ENCODE measurements around the gene ANKH.
"Not testable (repeated sequence)": the region's sequence is repeated elsewhere in the genome, so short reads cannot be mapped to it uniquely, and the experiment has no call there.

ANKH gene

DNA sequence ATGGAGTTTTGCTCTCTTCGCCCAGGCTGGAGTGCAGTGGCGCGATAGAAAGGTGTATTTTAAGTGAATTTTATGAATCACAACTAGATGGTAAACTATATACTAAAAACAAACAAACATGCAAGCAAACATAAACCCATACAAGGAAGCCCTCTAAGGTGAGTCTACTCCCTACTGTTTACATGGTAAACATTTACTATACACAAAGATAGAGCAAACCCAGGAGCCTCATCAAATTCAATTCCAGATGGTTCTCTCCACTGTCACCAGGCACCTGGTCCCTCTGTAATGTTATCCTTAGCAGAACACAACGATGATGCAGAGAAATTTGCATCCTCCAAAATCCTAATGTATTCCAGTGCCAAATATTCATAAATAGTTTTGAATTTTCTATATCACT is 17.9 kb downstream of the ANKH start:
- no peak for DNase-seq

DNA sequence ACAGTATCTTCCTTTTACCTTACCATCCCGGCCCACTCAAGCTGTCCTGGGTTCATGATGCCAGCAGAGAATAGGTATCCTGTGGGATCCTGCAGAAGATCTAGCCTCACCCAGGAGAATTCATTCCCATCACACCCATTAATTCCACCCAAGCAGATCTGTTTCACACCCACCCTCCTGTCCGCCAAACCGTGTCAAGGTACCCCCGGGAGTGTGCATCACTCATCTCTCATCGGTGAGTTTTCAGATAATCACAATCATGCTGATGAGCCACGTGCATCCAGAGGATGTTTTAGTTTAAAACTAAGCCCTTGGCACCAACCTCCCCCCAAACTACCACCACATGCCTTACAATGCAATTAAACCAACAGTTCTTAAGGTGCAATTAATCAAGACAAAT is 18.8 kb downstream of the ANKH start:
- no peak for DNase-seq

DNA sequence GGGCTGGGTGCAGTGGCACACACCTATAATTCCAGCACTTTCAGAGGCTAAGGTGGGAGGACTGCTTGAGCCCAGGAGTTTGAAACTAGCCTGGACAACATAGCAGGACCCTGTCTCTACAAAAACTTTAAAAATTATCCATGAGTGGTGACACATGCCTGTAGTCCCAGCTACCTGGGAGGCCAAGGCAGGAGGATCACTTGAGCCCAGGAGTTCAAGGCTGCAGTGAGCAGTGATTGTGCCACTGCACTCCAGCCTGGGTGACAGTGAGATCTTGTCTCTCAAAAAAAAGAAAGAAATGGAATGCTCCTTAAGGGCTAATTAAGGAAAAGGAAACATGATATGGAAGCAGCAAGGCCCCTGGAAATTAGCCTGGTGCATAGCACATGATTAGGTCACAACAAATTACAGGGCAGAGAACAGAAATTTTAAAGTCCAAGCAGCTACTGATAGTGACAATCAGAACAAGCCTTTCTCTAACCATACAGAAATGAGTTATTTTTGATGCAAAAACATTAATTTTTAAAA is 19.5 kb downstream of the ANKH start:
- no peak for DNase-seq

DNA sequence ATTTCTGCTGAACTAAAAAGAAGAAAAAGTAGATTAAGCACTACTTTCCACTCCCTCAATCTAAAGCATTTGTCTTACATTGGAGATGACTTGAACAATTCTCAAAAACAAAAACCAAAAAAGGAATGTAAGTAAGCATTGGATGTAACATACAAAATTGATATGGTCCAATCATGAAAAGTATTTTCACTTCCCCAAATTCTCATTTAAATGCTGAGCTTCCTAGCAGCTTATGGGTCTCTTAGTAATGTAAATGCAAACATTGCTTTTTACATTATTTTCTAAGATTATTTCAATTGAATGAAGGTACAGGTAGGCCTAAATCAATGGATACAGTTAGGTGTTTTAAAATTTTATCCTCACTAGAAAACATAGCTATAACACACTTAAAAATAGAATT is 20.0 kb downstream of the ANKH start:
- DNase-seq, result no peak

DNA sequence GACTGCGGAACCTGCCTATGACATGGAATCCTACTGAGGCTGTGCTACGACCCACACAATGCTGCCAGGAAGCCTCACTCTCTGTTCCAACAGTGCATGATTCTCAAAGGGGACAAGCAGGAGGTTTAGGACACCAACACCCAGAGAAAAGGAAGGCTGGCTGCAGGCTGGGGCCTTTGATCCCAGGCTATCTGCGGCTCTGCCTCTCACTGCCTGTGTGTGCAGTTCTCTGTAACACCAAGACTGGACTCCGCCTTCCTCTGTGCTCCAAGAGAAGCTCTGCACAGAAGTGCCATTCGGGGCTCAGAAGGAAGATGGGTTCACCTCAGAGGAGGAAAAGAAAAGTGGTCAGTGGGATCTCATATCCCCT is 20.5 kb downstream of the ANKH start:
- no peak for DNase-seq

DNA sequence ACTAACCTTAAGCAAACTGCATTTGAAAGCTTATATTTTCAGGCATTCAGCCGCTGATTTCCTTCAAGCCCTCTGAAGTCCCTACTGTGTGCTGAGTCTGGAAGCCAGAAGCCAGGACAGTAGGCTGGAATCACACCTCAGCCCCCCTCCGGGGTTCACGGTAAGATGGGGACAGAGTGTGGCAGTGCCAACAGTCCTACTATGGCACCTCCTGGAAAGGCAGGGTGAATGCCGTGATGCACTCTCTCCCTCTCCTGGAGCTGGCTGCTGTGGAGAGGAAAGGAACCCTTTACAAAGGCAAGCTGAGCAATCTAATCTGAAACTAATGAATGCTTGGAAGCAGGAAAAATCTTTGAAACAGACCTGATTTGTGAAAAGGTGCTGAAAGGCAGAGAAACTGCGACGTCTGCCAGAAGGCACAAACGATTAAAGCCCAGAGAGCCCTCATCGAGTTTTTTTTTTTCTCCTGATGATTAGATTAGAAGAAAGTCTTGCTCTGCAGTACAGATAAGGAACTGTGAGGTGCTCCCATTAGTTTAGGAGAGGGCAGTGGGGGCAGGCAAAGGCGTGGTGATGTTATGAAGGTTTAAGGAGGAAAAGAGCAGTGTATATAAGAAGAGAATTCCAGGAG is 21.0 kb downstream of the ANKH start:
- DNase-seq, result no peak

DNA sequence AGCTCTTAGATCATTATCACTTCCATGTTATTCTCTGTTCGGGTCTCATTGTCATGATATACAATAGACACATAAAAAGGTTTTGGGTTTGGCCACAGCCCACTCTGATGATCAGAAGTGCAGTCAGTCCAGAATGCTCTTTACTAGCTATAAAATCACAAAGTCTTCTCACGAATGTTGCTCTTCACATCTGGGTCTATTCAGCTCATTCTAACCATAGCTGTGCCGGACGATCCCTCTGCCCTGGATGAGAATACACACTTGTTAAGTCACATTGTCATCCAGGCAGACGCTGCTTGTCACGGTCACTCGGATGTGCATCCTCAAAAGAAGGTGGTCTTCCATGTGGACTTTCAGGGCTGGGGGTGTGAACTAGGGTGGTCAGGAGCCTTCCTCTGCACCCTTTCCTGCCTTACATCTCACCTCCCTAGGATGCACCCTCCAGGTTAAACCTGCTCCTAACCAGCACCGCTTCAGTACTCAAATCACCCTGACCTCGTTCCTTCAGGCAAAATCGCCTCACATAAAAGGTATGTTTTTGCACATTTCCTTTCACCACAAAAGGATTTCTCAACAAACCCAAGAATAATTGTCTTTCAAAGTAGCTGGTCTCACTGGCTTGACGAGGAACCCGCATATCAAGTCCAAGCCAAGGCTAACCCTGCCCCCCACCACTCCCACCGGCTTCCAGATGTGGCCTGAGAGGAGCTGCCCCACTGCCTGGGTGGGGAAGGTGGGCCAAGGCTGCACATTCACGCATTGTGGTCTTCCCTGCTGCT is 21.9 kb downstream of the ANKH start:
- DNase-seq, result no peak

DNA sequence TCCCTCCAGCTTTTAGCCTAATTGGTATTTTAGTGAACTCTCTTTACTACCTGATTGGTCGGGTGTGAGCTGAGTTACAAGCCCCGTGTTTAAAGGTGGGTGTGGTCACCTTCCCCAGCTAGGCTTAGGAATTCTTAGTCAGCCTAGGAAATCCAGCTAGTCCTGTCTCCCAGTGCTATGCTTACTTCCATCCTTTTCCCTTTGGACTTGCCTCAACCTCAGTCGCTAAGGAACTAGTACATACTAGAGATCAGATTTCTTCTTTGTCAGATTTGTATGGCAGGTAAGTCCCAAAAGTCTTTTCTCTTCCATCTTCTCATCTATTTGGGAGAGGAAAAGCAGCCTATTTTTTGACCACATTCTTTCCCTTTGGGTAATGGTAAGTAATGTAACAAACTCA is 22.6 kb downstream of the ANKH start:
- DNase-seq, result not testable (repeated sequence)

DNA sequence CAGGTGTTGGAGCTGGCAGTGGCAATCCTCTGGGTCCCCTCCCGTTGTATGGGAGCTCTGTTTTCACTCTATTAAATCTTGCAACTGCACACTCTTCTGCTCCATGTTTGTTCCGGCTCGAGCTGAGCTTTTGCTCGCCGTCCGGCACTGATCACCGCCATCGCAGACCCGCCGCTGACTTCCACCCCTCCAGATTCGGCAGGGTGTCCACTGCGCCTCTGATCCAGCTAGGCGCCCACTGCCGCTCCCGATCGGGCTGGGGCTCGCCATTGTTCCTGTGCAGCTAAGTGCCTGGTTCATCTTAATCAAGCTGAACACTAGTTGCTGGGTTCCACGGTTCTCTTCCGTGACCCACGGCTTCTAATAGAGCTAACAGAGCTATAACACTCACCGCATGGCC is 23.2 kb downstream of the ANKH start:
- DNase-seq, result no peak

DNA sequence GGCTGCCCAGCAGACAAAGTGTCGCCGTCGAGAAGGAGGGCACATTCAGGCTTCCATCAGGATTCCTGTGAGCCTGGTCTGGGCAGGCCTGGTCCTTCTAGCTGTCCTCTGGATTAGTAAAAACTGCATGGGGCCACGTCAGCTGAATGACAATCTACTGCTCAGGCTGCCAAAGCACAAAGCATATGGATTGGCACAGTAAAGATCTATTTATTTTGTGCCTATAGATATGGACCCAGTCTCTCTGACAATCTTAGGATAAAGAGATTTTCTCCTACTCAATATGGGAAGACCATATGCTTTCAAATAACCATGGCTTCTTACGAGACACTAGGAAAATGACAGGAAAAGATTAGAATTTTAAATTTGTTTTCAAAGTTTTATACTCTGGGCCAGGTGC is 24.1 kb downstream of the ANKH start:
- no peak for DNase-seq

DNA sequence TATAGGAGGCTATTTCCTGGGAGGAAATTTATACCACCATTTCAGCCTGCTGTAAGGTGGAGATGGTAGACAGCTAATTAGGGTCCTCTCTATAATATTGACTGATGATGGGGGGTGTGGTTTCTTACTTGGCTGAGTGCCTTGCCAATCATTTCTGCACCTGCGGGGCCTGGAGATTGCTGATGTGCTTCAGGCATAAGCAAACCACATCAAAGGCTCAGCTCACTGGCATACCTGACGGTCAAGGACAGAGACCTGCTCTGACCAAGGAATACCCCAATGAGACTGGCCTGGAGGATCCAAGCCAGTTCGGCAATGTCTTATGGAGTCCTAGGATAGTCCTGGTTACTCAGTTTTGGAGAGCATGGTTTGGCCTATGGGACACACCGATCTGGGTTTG is 29.5 kb downstream of the ANKH start:
- no peak for DNase-seq

DNA sequence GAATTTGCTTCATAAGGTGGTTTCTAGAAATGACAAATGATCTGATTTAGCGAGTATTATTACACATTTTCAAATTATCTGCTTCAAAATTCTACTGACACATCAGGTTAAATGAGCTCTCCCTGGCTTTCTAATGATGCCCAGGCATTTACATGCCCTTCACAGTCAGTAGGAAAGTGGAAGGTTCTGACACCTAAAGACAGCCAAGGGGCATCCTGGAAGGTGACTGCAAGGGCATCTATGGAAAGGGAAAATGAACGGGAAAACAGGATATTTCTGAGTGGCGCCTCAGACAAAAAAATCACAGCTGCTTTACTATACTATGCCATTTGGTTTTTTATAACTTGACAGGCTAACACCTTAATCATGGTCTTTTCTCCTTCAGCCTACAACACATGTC is 31.0 kb downstream of the ANKH start:
- no peak for DNase-seq

DNA sequence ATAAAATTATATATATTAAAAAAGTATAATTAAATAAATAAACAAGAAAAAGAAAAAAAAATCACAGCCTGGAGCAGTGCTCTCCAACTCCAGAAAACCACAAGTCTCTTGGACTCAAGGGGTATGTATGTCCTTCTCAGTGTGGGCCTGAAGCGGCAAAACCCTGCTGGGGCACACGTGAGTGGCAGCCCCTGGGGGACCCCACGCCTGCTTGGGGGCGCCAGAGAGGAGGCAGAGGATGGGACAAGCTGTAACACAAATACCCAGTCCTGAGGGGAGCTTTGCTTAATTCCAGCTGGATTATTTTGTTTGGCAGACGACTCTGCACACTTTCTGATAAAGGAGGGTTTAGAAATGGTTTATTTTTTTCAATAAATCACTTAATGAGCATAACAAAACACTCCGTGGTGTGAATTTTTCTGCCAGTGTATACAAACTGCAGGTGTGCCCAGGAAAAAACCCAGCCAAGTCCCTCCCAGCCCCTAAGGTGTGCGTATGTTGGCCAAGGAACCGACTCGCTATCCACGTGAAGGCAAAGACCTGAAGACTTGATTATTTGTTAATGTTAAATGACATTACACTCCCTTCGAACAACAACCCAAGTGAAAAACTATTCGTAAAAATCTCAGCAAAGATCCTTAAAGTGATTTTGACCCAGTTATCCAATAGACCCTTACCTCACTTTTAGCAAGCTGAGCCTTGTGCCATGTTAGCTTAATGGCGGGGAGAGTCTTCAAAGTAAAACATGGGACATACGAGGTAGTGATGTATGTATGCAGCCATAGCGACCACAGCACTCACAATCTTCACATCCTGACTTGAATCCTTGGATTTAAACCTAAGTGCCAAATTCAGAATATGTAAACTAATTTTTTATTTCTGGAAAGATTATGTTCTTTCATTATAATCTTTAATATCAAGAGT is 32.9 kb downstream of the ANKH start:
- no peak for DNase-seq

DNA sequence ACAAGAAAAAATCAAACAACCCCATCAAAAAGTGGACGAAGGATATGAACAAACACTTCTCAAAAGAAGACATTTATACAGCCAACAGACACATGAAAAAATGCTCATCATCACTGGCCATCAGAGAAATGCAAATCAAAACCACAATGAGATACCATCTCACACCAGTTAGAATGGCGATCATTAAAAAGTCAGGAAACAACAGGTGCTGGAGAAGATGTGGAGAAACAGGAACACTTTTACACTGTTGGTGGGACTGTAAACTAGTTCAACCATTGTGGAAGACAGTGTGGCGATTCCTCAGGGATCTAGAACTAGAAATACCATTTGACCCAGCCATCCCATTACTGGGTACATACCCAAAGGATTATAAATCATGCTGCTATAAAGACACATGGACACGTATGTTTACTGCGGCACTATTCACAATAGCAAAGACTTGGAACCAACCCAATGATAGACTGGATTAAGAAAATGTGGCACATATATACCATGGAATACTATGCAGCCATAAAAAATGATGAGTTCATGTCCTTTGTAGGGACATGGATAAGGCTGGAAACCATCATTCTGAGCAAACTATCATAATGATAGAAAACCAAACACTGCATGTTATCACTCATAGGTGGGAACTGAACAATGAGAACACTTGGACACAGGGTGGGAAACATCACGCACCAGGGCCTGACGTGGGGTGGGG is 34.0 kb downstream of the ANKH start:
- not testable (repeated sequence) for DNase-seq

DNA sequence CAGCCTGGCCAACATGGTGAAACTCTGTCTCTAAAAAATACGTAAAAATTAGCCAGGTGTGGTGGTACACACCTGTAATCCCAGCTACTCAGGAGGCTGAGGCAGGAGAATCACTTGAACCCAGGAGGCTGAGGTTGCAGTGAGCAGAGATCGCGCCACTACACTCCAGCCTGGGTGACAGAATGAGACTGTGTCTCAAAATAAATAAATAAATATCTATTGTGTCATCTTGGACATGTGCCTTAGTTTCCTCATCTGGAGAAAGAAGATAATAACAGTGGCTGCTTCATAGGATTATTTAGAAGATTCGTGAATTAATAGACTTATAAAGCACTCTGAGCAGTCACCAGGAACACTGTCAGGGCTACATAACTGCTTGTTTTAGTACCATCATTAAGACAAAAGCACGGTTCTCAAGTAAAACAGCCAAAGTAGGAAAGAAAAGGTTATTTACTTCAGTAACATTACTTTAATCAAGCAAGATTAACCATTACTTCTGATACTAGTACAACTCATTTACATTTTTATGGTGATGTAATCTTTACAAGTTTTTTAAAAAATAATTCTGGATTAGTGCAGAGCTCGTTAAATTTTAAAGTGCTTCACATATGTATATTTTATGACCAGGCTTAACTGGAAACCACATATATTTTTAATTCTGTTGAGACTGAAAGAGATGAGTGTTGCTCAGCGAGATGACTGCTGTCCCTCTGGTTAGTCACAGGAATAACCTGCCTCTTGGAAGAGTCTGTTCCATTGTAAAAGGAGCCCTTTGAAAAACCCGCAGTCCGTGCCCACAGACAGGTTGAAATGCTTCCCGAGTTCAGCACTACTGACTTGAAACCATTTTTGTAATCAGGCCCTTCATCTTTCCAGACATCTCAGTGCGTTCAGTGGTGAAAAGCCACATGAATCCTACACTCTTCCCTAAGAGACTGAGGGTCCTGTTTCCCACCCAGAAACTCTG is 36.7 kb downstream of the ANKH start:
- no peak for DNase-seq

DNA sequence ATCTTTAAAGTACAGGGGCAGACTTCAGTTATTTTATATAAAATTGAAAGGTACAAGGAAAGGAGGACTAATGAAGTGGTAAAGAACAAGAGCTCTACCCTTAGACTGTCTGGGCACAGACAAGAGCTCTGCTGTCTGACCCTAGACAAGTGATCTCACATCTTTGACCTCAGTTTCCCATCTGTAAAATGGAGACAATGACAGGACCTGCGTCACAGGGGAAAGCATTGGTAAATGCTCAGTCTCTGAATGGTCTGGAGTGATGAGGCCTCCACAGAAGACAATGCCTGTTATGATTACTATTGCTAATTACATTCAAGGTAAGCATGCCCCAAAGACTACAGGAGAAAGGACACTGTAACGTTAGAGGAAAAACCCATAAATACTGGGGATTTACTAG is 37.5 kb downstream of the ANKH start:
- DNase-seq, result no peak

DNA sequence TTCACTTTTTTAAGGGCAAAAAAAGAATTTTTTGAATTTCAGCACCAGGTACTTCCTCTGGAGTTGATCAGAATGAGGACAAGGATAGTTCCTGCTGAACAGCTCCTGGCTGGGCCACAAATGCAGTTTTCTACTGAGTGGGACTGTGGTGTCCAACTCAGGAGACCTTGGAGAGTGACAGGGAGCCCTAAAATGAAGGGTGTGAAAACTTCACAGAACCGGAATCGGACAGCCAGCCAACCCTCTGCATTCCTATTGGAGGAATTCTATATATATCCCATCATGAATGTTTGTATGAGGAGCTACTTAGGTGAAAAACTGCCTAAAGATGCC is 40.6 kb downstream of the ANKH start:
- no peak for DNase-seq

DNA sequence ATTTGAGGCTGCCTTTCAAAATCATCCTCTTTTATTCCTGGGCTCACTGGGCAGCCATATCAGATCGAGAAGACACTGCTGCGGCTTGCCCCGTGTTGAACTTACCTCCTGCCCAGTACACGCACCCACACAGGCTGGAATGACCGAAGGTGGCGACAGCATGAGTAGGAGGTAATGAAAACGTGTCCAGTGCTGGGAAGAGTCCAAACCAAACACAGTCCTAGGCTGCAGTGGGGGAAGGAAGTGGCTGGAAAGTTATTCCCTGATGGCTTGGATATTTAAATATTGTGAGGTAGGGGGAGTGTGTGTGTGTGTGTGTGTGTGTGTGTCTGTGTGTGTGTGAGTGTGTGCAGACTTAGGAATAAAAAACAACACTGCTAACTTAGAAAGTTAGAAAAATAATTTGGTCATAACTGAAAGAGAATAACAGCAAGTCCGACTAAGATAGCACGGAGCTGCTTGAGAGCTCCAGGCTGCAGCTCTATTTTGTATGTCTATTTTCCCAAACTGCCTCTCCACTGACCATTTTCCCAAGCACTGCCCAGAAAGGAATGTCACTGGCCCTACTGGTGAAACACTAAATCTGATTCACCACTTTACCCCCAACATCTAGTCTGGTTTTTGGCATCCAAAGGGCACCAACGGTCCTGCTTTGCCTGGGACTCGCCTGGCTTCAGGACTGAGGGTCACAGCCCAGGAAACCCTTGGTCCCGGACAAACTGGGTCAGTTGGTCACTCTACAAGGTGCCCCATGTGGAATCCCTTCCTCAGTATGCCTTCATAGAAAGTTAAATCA is 41.2 kb downstream of the ANKH start:
- no peak for DNase-seq

DNA sequence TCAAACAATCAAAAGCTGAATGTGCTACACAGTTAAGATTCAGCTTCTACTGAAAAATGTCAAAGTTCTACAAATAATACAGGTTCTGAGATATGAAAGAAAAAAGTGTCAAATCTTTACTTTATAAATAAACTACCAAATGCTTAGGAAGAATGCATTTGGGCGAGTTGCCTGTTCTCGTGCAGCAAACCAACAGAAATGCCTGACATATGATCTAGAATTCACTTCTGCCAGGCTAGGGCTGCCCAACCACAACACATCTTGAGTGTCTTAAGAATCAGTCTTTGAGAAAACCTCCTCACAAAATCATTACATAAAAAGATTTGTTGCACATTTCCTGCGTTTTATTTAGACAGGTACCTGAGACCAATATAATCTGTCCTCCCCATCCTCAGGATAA is 42.2 kb downstream of the ANKH start:
- no peak for DNase-seq

DNA sequence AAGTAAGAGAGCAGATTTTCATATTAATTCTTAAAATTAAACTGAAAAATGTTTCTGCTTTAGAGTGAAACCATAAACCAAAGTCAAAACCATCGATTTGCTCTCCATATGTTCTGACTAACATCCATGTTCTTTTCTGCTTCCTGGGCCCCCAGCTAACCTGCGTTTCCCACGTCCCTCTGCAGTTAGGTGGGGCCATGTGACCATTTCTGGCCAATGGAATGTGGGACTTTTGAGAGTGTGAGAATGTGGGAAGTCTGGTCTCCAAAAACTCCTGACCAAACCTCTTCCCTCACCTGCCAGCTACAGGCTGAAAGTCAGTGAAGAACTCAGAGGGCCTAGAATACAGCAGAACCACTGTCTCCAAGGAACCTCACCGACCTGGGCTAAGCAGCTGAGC is 44.9 kb downstream of the ANKH start:
- DNase-seq, result no peak

DNA sequence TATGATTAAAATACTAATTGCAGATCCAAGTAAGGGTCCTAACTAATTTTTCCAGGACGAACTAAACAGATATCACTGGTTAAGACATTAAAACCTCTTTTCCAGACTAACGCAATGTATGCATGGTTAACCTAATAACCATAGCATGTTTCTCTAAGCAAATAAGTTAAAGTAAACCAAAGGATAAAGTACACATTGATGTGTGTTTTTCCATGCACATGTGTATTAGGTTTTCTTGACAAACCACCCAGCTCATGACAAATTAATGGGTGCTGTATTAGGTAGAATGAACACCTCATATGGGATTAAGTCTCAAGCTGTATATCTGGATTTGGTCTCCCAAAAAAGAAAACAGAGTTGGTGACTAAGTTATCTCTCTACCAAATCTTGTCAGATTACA is 45.6 kb downstream of the ANKH start:
- DNase-seq, result no peak
